Stimulated activated CD8-positive, alpha-beta memory T cell treated with anti-CD3 and anti-CD28 coated beads, Interleukin-7, amount 100 ng/mL, for 48 hours (primary cell): ENCODE measurements around the gene RNF44.
"Not testable (repeated sequence)": the region's sequence is repeated elsewhere in the genome, so short reads cannot be mapped to it uniquely, and the experiment has no call there.

Experiments used
- DNase-seq, 2 donors: peaks; one replicate each; pipeline ENCODE4 v3.0.0-alpha.2; 2020; ENCODE audit warnings: low read depth in 1 of 2; ENCODE audit errors: extremely low read depth in 1 of 2

The RNF44 gene

GRCh38 chr5:176521286-176521685 is 15.9 kb downstream of the RNF44 start:
- DNase-seq: no peak

- no peak for DNase-seq
Measured at GRCh38 chr5:176519810-176520720, 17.1 kb downstream of the RNF44 start.

DNA sequence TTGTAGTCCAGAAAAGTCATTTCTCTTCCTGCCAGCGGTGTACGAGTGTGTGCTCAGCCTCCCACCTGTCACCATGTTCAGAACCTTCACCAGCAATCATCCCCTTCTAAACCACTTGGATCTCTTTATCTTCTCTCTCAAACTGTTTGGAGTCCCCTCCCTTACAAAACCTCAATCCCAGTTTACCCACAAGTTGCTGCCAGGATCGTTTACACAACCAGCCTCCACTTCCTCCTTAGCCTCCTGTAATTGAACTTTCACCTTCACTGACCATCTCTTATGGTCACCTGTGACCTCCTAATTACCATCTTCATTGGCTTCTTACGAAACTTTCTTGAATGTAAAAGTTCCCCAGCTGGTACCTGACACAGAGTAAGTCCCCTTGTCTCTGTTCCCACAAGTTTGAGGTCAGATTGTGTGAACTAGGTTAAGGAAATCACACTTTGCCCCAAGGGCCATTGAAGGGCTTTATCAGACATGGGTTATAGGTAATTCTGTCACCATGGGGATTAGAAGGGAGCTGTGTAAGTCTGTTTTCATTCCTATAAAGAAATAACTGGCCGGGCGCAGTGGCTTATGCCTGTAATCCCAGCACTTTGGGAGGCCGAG is 20.0 kb downstream of the RNF44 start:
- DNase-seq: no peak

DNA sequence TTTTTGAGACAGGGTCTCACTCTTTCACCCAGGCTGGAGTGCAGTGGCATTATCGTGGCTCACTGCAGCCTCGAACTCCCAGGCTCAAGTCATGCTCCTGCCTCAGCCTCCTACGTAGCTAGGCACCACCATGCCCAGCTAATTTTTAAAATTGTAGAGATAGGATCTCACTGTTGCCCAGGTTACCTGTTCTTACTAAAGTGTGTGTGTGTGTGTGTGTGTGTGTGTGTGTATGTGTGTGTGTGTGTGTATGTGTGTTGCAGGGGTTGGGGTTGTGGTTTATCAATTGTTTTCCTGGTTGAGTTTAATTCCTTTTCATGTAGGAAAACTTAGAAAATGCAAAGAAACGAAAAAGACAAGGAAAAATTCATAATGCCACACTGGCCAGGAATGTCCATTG is 21.8 kb downstream of the RNF44 start:
- no peak for DNase-seq

DNA sequence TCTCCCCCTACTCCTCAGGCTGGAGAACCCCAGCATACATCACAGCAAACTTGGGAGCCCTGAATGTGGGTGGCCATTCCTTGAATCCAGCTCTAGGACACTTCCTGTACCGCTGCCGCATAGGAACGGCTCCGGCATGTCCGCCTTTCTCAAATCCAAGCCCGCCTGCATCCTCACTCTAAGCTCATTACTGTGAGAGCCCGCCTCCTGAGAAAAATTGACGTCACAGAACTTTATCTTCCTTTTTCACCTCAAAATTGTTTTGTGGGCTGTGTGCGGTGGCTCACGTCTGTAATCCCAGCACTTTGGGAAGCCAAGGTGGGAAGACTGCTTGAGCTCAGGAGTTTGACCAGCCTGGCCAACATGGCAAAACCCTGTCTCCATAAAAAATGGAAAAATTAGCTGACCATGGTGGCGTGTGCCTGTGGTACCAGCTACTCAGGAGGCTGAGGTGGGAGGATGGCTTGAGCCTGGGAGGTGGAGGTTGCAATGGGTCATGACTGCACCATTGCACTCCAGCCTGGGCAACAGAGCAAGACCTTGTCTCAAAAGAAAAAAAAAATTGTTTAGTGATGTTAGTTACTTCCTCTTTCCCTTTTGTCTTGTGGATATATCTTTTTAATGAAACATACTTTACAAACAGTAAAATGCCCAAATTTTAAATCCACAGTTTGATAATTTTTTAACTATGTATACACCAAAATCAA is 22.8 kb downstream of the RNF44 start:
- DNase-seq: no peak

GRCh38 chr5:176513788-176514187 is 23.4 kb downstream of the RNF44 start:
- no peak for DNase-seq

GRCh38 chr5:176508603-176509002 is 28.6 kb downstream of the RNF44 start:
- DNase-seq: no peak

- no peak for DNase-seq
Measured at GRCh38 chr5:176507911-176508310, 29.3 kb downstream of the RNF44 start.

- DNase-seq: no peak
Measured at GRCh38 chr5:176503496-176503895, 33.7 kb downstream of the RNF44 start.

DNA sequence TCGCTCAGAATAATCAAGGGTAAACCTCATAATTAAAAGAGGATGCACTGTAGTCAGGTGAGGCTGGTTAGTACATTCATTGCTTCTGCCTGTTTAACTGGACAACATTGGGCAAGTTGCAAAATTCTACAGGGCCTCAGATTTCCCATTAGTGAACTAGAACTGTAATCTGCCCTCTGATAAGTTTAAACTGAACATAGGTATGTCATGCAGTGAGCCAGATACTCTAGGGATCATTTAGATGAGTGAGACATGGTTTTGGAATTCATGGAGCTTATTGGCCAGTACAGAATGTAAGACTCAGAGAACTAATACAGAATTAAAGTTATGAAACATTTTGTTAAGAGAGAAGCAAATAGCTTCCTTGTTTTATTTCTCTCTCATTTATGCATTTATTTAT is 35.9 kb downstream of the RNF44 start:
- no peak for DNase-seq

- DNase-seq: no peak
Measured at GRCh38 chr5:176500511-176500910, 36.7 kb downstream of the RNF44 start.

- no peak for DNase-seq
Measured at GRCh38 chr5:176499273-176499672, 37.9 kb downstream of the RNF44 start.

DNA sequence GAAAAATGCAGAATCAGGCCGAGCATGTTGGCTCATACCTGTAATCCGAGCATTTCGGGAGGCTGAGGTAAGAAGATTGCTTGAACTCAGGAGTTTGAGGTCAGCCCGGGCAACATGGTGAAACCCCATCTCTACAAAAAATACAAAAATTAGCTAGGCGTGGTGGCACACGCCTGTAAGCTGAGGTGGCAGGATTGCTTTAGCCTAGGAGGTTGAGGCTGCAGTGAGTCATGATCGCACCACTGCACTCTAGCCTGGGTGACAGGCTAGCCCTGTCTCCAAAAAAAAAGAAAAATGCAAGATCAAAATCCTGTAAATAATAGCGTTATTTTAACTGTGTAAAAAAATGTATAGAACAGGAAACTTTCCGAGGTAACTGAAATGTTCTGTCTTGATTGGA is 39.4 kb downstream of the RNF44 start:
- DNase-seq: no peak

- no peak for DNase-seq
Measured at GRCh38 chr5:176492431-176492830, 44.8 kb downstream of the RNF44 start.

DNA sequence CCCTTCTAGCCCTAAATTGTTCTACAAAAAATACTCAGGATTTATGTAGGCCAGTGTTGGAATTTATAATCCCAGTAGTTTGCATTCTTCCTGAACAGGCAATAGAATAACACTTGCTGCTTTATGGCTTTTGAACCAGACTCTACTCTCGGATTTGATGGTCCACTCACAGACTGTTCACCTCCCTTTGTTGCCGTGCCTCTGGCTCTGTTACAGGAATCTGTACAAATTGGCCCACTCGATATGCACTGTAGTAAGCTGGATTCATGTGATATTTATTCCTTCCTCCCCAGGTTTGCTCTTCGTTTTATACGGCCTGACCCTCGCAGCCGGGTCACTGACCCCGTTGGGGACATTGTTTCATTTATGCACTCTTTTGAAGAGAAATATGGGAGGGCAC is 45.3 kb downstream of the RNF44 start:
- no peak for DNase-seq

DNA sequence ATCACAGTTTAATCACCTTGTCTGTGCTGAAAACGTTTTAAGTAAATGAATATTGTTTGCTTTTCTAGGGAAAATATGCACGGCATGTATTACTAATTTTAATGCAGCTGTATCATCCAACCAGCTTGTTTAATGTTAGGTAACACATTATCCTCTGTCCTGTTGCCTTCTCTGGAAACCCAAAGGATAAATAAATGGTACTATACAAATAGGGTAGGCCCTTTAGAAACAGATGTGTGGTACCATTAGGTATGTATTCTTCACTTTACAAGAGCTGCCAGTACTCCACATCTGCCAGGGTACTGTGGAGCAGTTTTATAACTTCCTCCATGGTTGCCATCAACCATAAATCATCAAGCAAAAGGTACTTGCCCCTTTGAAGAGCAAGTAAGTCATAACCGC is 46.1 kb downstream of the RNF44 start:
- no peak for DNase-seq

GRCh38 chr5:176490301-176490700 is 46.9 kb downstream of the RNF44 start:
- no peak for DNase-seq

GRCh38 chr5:176489077-176489476 is 48.1 kb downstream of the RNF44 start:
- DNase-seq: no peak

GRCh38 chr5:176487160-176487559 is 50.0 kb downstream of the RNF44 start:
- DNase-seq: not testable (repeated sequence)

DNA sequence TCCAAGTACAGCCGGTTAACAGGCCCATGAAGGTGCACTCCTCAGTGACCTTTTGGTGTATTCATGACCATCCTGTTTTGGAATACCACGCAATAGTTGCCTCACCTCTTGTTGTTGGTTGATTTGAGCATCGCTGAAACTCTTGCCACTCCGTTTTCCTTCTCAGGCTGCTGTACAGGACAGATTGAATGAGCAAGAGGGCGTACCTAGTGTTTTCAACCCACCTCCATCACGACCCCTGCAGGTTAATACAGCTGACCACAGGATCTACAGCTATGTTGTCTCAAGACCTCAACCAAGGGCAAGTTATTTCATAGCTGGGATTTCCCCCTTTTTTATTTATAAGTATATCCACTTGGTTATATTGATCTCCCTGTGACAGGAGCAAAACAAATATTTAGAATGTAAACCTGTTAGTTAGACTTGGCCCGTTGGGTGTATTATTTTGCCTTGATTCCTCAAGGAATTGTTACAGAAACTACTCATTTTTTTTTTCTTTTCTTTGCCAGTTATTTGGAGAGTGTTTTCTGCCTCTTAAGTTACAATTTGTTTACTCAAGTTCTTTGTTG is 50.9 kb downstream of the RNF44 start:
- DNase-seq: no peak

DNA sequence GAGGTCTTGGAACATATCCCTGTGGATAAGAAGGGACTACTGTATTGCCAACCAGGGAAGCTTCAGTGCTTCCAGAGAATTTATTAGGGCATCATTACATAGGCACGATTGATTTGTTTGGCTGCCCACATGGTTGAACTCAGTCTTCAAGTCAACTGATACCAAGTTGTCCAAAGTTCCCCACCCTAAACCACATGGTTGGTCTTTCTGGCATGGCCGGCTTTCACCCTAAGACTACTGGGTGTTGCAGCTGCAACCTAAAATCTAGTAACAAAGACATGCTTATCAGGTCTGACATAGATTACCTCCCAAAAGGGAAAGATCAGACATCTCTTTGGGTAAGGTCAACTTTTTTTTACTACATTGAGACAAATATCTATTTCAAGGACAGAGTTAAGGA is 52.0 kb downstream of the RNF44 start:
- no peak for DNase-seq
